ENCODE data around the gene RAD52. TPM values are rescaled to one million over a fixed set of nuclear protein-coding genes. Genes with fewer than 3 reads are reported as not detected.

The RAD52 gene
- total RNA-seq, 1 donor from 2014 or later: 20.3 TPM

GRCh38 chr12:886206-886605, 63.3 kb downstream of the RAD52 start:
- TF ChIP-seq, protein P1, sequence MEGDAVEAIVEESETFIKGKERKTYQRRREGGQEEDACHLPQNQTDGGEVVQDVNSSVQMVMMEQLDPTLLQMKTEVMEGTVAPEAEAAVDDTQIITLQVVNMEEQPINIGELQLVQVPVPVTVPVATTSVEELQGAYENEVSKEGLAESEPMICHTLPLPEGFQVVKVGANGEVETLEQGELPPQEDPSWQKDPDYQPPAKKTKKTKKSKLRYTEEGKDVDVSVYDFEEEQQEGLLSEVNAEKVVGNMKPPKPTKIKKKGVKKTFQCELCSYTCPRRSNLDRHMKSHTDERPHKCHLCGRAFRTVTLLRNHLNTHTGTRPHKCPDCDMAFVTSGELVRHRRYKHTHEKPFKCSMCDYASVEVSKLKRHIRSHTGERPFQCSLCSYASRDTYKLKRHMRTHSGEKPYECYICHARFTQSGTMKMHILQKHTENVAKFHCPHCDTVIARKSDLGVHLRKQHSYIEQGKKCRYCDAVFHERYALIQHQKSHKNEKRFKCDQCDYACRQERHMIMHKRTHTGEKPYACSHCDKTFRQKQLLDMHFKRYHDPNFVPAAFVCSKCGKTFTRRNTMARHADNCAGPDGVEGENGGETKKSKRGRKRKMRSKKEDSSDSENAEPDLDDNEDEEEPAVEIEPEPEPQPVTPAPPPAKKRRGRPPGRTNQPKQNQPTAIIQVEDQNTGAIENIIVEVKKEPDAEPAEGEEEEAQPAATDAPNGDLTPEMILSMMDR (IDR thresholded peaks at IDR 0.05; ENCODE audit: unreplicated experiment): no peak
- peaks cover 11% of the 10 kb centered on the region for H3K4me1 Mint-ChIP-seq (ENCODE audit: unreplicated experiment)
- no peak overlapping the region for H3K27ac Mint-ChIP-seq (ENCODE audit: unreplicated experiment)
- H3K36me3 Mint-ChIP-seq (ENCODE audit: low read depth, unreplicated experiment): peaks cover 50% of the 10 kb centered on the region
- DNase-seq (ENCODE audit: low spot score): no peak
- no peaks in the 10 kb centered on the region for H3K9me3 Mint-ChIP-seq (ENCODE audit: unreplicated experiment)
- peak overlapping the region; percentile 62 for H3K4me3 Mint-ChIP-seq (ENCODE audit: unreplicated experiment)
- H3K27me3 Mint-ChIP-seq (ENCODE audit: unreplicated experiment): no peaks in the 10 kb centered on the region

- no peak for DNase-seq (ENCODE audit: low spot score)
- Mint-ChIP-seq H3K4me1 (ENCODE audit: unreplicated experiment) (peaks cover 9% of the 10 kb centered on the region), H3K36me3 (ENCODE audit: low read depth, unreplicated experiment) (peaks cover 51% of the 10 kb centered on the region), H3K27ac (ENCODE audit: unreplicated experiment) (no peak overlapping the region), H3K27me3 (ENCODE audit: unreplicated experiment) (no peaks in the 10 kb centered on the region), H3K4me3 (ENCODE audit: unreplicated experiment) (peak overlapping the region; percentile 38), H3K9me3 (ENCODE audit: unreplicated experiment) (no peaks in the 10 kb centered on the region)
- TF ChIP-seq, protein P1 (IDR thresholded peaks at IDR 0.05; ENCODE audit: unreplicated experiment): no peak
Measured at GRCh38 chr12:885701-886100, 63.8 kb downstream of the RAD52 start.

- DNase-seq (ENCODE audit: low spot score): no peak
- Mint-ChIP-seq H3K4me1 (ENCODE audit: unreplicated experiment) (peaks cover 3% of the 10 kb centered on the region), H3K36me3 (ENCODE audit: low read depth, unreplicated experiment) (peaks cover 52% of the 10 kb centered on the region), H3K27ac (ENCODE audit: unreplicated experiment) (no peak overlapping the region), H3K4me3 (ENCODE audit: unreplicated experiment) (peak overlapping the region; percentile 54), H3K27me3 (ENCODE audit: unreplicated experiment) (no peaks in the 10 kb centered on the region), H3K9me3 (ENCODE audit: unreplicated experiment) (no peaks in the 10 kb centered on the region)
- TF ChIP-seq, protein P1 (IDR thresholded peaks at IDR 0.05; ENCODE audit: unreplicated experiment): no peak
Measured at GRCh38 chr12:884746-885414, 64.6 kb downstream of the RAD52 start.

DNA sequence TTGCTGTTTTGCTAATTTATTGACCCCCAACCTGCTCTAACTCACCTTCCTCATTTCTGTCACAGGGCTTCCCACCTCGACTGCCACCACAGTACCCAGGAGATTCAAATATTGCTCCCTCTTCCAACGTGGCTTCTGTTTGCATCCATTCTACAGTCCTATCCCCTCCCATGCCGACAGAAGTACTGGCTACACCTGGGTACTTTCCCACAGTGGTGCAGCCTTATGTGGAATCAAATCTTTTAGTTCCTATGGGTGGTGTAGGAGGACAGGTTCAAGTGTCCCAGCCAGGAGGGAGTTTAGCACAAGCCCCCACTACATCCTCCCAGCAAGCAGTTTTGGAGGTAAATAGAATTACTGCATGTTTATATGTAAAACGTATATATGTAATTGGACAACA, 68.8 kb downstream of the RAD52 start:
- peaks cover 31% of the 10 kb centered on the region for H3K36me3 Mint-ChIP-seq (ENCODE audit: low read depth, unreplicated experiment)
- no peak for DNase-seq (ENCODE audit: low spot score)
- no peaks in the 10 kb centered on the region for H3K27me3 Mint-ChIP-seq (ENCODE audit: unreplicated experiment)
- no peaks in the 10 kb centered on the region for H3K9me3 Mint-ChIP-seq (ENCODE audit: unreplicated experiment)
- no peak overlapping the region for H3K27ac Mint-ChIP-seq (ENCODE audit: unreplicated experiment)
- no peak overlapping the region for H3K4me3 Mint-ChIP-seq (ENCODE audit: unreplicated experiment)
- TF ChIP-seq, protein P1 (IDR thresholded peaks at IDR 0.05; ENCODE audit: unreplicated experiment): no peak
- no peaks in the 10 kb centered on the region for H3K4me1 Mint-ChIP-seq (ENCODE audit: unreplicated experiment)

- Mint-ChIP-seq H3K9me3 (ENCODE audit: unreplicated experiment) (no peaks in the 10 kb centered on the region), H3K27me3 (ENCODE audit: unreplicated experiment) (no peaks in the 10 kb centered on the region), H3K36me3 (ENCODE audit: low read depth, unreplicated experiment) (peaks cover 21% of the 10 kb centered on the region), H3K4me3 (ENCODE audit: unreplicated experiment) (no peak overlapping the region), H3K27ac (ENCODE audit: unreplicated experiment) (no peak overlapping the region), H3K4me1 (ENCODE audit: unreplicated experiment) (no peaks in the 10 kb centered on the region)
- TF ChIP-seq, protein P1 (IDR thresholded peaks at IDR 0.05; ENCODE audit: unreplicated experiment): no peak
- no peak for DNase-seq (ENCODE audit: low spot score)
Measured at GRCh38 chr12:879641-880040, 69.9 kb downstream of the RAD52 start.

Measured in endothelial cell (in vitro differentiated cells).